Aorta (tissue), 5 donors: Measurements from ENCODE around the gene RASA4B. TPM values are rescaled to one million over a fixed set of nuclear protein-coding genes. Genes with fewer than 3 reads are reported as not detected.

ENCODE experiments used
- ATAC-seq: fragments of 200-7000 bp; cut with Tn5 transposase; one replicate; pipeline ENCODE4 v1.9.1; 2022; ENCODE audit warnings: moderate library complexity; ENCODE audit not compliant: low FRiP score
- DNase-seq, 2 donors: peaks; one replicate each; pipeline ENCODE4 v3.0.0-alpha.2; 2020
- H3K27ac ChIP-seq, 2 donors: one replicate each; pipeline ENCODE4 v1.5.1; 2013; ENCODE audit warnings: low read length in 2 of 2, mild to moderate bottlenecking in 2 of 2, moderate library complexity in 2 of 2, control low read depth in 1 of 2, inconsistent platforms in 1 of 2, low read depth in 1 of 2
- H3K27me3 ChIP-seq, 2 donors: one replicate each; pipeline ENCODE4 v1.6.1; 2013; ENCODE audit warnings: control low read depth in 1 of 2, low read length in 1 of 2, mild to moderate bottlenecking in 1 of 2, moderate library complexity in 1 of 2; ENCODE audit not compliant: insufficient read depth in 2 of 2, control insufficient read depth in 1 of 2
- H3K36me3 ChIP-seq, 2 donors: one replicate each; pipeline ENCODE4 v1.6.1; 2013; ENCODE audit warnings: control low read depth in 1 of 2, low read length in 1 of 2, mild to moderate bottlenecking in 1 of 2; ENCODE audit not compliant: insufficient read depth in 2 of 2, control insufficient read depth in 1 of 2
- H3K4me1 ChIP-seq, 2 donors: one replicate each; pipeline ENCODE4 v1.6.1; 2013; ENCODE audit warnings: low read length in 2 of 2, control low read depth in 1 of 2, mild to moderate bottlenecking in 1 of 2, moderate library complexity in 1 of 2; ENCODE audit not compliant: insufficient read depth in 2 of 2, control insufficient read depth in 1 of 2
- H3K4me3 ChIP-seq, 2 donors: one replicate each; pipeline ENCODE4 v1.5.1; 2013; ENCODE audit warnings: low read length in 2 of 2, control low read depth in 1 of 2, mild to moderate bottlenecking in 1 of 2
- H3K9me3 ChIP-seq: one replicate; pipeline ENCODE4 v1.6.1; 2013; ENCODE audit warnings: mild to moderate bottlenecking, low read length; ENCODE audit not compliant: control insufficient read depth
- WGBS, 2 donors: extraction: QIAGEN DNeasy Blood & Tissue Kit; methylation state at CpG; one replicate each; pipeline ENCODE4 v1.1.7; 2013; 5-methylcytosine and 5-hydroxymethylcytosine counted together
- intact Hi-C, 2 donors: fragments of 100-400 bp; cut with DNase I; formaldehyde crosslinking; loops; one replicate each; pipeline versions ENCODE4 v1.14.2 to v1.15.0; 2022
- microRNA-seq, 2 donors: library from miRNA; unstranded; fragments of <30 nt; microRNA quantifications; one replicate each; pipeline ENCODE4 v1.2.0, GENCODE V29; 2020
- polyA plus RNA-seq, 2 donors: library from polyadenylated mRNA; stranded (reverse); fragments of 200-250 nt; gene quantifications; one replicate each; pipeline ENCODE4 v1.2.3, GENCODE V29; 2013
- total RNA-seq, 2 donors: library from RNA; stranded (reverse); fragmentation: NEBNext Ultra II Directional; extraction: Animal tissue kit (Norgen Biotek cat#: 25700); gene quantifications; one replicate each; pipeline ENCODE4 v1.2.1, GENCODE V29; 2021
- donor health status: healthy with polysubstance abuse.
- donor health status: Bipolar disorder and iron deficiency.
- donor health status: DM: no; HTN: no; CAD: no.
- donor health status: DM: no; HTN: no; CAD: no.
- donor health status: DM: yes; HTN: yes; CAD: no.

The RASA4B gene
- total and polyA plus RNA-seq, 4 donors = 14.4 to 81.9 (median 47.5) TPM

- WGBS, 2 donors = 91 to 95% methylated on average over 17 of the region's 17 CpGs
- no peak overlapping the region for H3K27ac ChIP-seq
- H3K36me3 ChIP-seq = no peaks in the 10 kb centered on the region
- ATAC-seq (no peak), DNase-seq (no peak)
- no peak overlapping the region for H3K4me3 ChIP-seq
- intact Hi-C loops = no loop called here
- H3K9me3 ChIP-seq = no peaks in the 10 kb centered on the region
- H3K27me3 ChIP-seq = no peaks in the 10 kb centered on the region
- H3K4me1 ChIP-seq = no peaks in the 10 kb centered on the region
These were observed 72.5 kb downstream of the RASA4B start for GRCh38 chr7:102444961-102445673.

DNA sequence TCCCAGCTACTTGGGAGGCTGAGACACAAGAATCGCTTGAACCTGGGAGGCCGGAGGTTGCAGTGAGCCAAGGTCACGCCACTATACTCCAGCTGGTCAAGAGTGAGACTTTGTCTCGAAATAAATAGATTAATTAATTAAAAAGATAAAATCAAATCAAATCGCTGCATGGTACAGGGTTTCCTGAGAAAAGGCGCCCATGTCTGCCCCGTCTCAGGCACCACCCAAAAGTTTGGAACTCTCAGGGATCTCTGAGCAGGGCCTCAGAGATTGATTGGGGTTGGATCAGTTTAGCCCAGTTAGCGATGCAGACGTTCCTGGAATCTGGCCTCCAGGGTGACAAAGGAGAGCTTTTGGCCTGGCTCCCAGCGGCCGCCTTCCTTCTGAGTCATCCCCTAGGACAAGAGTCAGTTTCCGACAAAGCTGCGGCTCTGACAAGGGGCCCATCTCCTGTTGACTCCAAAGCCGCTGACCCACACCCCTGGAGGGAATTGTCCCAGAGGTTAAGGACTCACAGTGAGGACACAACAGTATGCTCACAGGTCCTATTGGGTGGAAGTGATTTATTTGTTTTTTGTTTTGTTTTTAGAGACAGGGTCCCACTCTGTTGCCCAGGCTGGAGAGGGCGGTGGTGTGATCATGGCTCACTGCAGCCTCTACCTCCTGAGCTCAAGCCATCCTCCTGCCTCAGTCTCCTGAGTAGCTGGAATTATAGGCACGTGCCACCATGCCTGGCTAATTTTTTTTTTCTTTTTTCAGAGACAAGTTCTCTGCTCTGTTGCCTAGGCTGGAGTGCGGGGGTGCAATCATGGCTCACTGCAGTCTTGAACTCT is 77.4 kb downstream of the RASA4B start:
- Histone ChIP-seq H3K4me1 (no peaks in the 10 kb centered on the region), H3K27ac (no peak overlapping the region), H3K36me3 (no peaks in the 10 kb centered on the region), H3K4me3 (no peak overlapping the region), H3K9me3 (no peaks in the 10 kb centered on the region), H3K27me3 (no peaks in the 10 kb centered on the region)
- no peak for ATAC-seq
- WGBS, 2 donors = 81 to 85% methylated on average over 17 of the region's 17 CpGs
- DNase-seq = no peak
- intact Hi-C loops = no loop called here

DNA sequence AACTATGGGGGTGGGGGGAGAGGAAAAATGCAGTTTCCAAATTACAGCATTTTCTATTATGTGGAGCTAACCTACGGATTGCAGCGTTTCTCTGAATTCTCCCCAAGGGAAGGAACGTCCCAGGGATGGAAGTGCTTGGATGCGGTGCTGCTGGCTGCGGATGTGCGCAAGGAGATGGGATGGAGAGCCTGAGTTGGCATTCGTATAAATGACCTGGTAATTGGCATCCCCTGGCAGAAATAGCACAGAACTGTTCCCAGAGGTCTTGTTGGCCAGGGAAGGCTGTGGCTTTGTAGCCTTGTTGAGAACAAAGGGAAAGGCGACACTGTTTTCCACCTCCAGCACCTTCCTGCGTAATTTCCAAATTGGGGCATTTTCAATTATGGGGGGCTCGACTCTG is 81.5 kb downstream of the RASA4B start:
- no peaks in the 10 kb centered on the region for H3K4me1 ChIP-seq
- DNase-seq = no peak
- H3K27me3 ChIP-seq = no peaks in the 10 kb centered on the region
- no peaks in the 10 kb centered on the region for H3K9me3 ChIP-seq
- H3K36me3 ChIP-seq = no peaks in the 10 kb centered on the region
- no peak overlapping the region for H3K27ac ChIP-seq
- WGBS, 2 donors = 92 to 93% methylated on average over 10 of the region's 10 CpGs
- intact Hi-C loops = no loop called here
- no peak for ATAC-seq
- no peak overlapping the region for H3K4me3 ChIP-seq

- no peak for ATAC-seq
- intact Hi-C loops = no loop called here
- Histone ChIP-seq H3K27me3 (no peaks in the 10 kb centered on the region), H3K36me3 (no peaks in the 10 kb centered on the region), H3K4me1 (no peaks in the 10 kb centered on the region), H3K9me3 (no peaks in the 10 kb centered on the region), H3K27ac (no peak overlapping the region), H3K4me3 (peak overlapping the region; percentile 54 to 73)
- no peak for DNase-seq
- WGBS, 2 donors = 28% methylated on average over 9 of the region's 9 CpGs
These were observed 83.5 kb downstream of the RASA4B start for GRCh38 chr7:102434039-102434486.

- intact Hi-C loops = no loop called here
- H3K4me3 ChIP-seq = peak within 1 kb of the TSS; percentile 54 to 73
- WGBS, 2 donors = 1% methylated on average over 34 to 90 of the region's 90 CpGs
- DNase-seq = peak; percentile 90 to 95
- H3K36me3 ChIP-seq = no peaks in the 10 kb centered on the region
- no peaks in the 10 kb centered on the region for H3K9me3 ChIP-seq
- no peaks in the 10 kb centered on the region for H3K4me1 ChIP-seq
- H3K27me3 ChIP-seq = no peaks in the 10 kb centered on the region
- H3K27ac ChIP-seq = no peak within 1 kb of the TSS
- ATAC-seq = peak; percentile 91
These were observed 84.1 kb downstream of the RASA4B start, which contains the start of gene ORAI2 for GRCh38 chr7:102433219-102434038. TSS of gene ORAI2 (plus strand) at chr7:102433575. CDS start at chr7:102438957, 5,382 bp downstream.

Small RNAs within 50 kb of the gene (microRNA-seq; reads per million reads assigned to microRNA genes)
- gene MIR4467 (0 reads per million in 2 donors), gene MIR5090 (0 to 3.6 reads per million in 2 donors)

Other genes with a start within 250 kb of the RASA4B start
- 10 to 100 TPM in 1 of 2 donors, 1 to 10 TPM in 1; 5.5 to 15.6 TPM for gene SH2B2, start 230.9 kb downstream of the RASA4B start, total RNA-seq
- 1 to 10 TPM in 1 of 2 donors, under 1 TPM in 1; 0.50 to 2.4 TPM for gene SH2B2, start 230.9 kb downstream of the RASA4B start, polyA plus RNA-seq
- not detected for gene SPDYE6, start 161.3 kb downstream of the RASA4B start, total RNA-seq
- gene SPDYE6, start 161.3 kb downstream of the RASA4B start, polyA plus RNA-seq = under 1 TPM in 1 of 2 donors, not detected in 1; 0.31 TPM
- gene PRKRIP1, start 121.4 kb downstream of the RASA4B start, total RNA-seq = 10 to 100 TPM; 19.0 to 26.0 TPM
- 10 to 100 TPM; 14.9 to 66.5 TPM for gene PRKRIP1, start 121.4 kb downstream of the RASA4B start, polyA plus RNA-seq
- gene ORAI2, start 84.2 kb downstream of the RASA4B start, total RNA-seq = 10 to 100 TPM; 17.8 to 25.5 TPM
- 1 to 10 TPM; 3.1 to 7.4 TPM for gene ORAI2, start 84.2 kb downstream of the RASA4B start, polyA plus RNA-seq
- 1 to 10 TPM; 6.1 to 8.7 TPM for gene ALKBH4, start 52.9 kb downstream of the RASA4B start, total RNA-seq
- 10 to 100 TPM in 1 of 2 donors, 1 to 10 TPM in 1; 9.1 to 10.2 TPM for gene ALKBH4, start 52.9 kb downstream of the RASA4B start, polyA plus RNA-seq
- gene LRWD1, start 52.8 kb downstream of the RASA4B start, total RNA-seq = 1 to 10 TPM; 8.6 to 9.4 TPM
- gene LRWD1, start 52.8 kb downstream of the RASA4B start, polyA plus RNA-seq = 10 to 100 TPM; 13.4 to 16.5 TPM
- 10 to 100 TPM; 29.6 to 35.9 TPM for gene POLR2J, start 38.9 kb downstream of the RASA4B start, total RNA-seq
- 10 to 100 TPM; 90.0 to 92.9 TPM for gene POLR2J, start 38.9 kb downstream of the RASA4B start, polyA plus RNA-seq
- 10 to 100 TPM; 19.5 to 41.7 TPM for gene UPK3BL2, start 25.9 kb upstream of the RASA4B start, total RNA-seq
- gene UPK3BL2, start 25.9 kb upstream of the RASA4B start, polyA plus RNA-seq = 10 to 100 TPM in 1 of 2 donors, 1 to 10 TPM in 1; 4.0 to 27.5 TPM
- not detected for gene SPDYE2, start 33.4 kb upstream of the RASA4B start, total RNA-seq
- not detected for gene SPDYE2, start 33.4 kb upstream of the RASA4B start, polyA plus RNA-seq
- gene POLR2J3, start 54.8 kb upstream of the RASA4B start, total RNA-seq = 10 to 100 TPM; 27.5 to 69.9 TPM
- gene POLR2J3, start 54.8 kb upstream of the RASA4B start, polyA plus RNA-seq = 10 to 100 TPM; 35.4 to 64.7 TPM
- 100 to 1,000 TPM; 133 to 354 TPM for gene RASA4, start 99.0 kb upstream of the RASA4B start, total RNA-seq
- 10 to 100 TPM; 19.2 to 62.0 TPM for gene RASA4, start 99.0 kb upstream of the RASA4B start, polyA plus RNA-seq
- gene UPK3BL1, start 125.0 kb upstream of the RASA4B start, total RNA-seq = 10 to 100 TPM in 1 of 2 donors, 1 to 10 TPM in 1; 7.5 to 28.4 TPM
- 100 to 1,000 TPM in 1 of 2 donors, 10 to 100 TPM in 1; 21.0 to 142 TPM for gene UPK3BL1, start 125.0 kb upstream of the RASA4B start, polyA plus RNA-seq
- not detected for gene SPDYE2B, start 132.5 kb upstream of the RASA4B start, total RNA-seq
- gene SPDYE2B, start 132.5 kb upstream of the RASA4B start, polyA plus RNA-seq = not detected
- gene POLR2J2, start 153.9 kb upstream of the RASA4B start, total RNA-seq = 10 to 100 TPM in 1 of 2 donors, 1 to 10 TPM in 1; 10.0 to 22.1 TPM
- 1 to 10 TPM in 1 of 2 donors, not detected in 1; 4.4 TPM for gene POLR2J2, start 153.9 kb upstream of the RASA4B start, polyA plus RNA-seq
- gene FAM185A, start 231.2 kb upstream of the RASA4B start, total RNA-seq = 10 to 100 TPM in 1 of 2 donors, 1 to 10 TPM in 1; 6.5 to 12.6 TPM
- 1 to 10 TPM; 3.6 to 6.1 TPM for gene FAM185A, start 231.2 kb upstream of the RASA4B start, polyA plus RNA-seq